ENCODE data around the gene NFX1.

GRCh38 chr9:33320230-33320567 is 29.9 kb downstream of the NFX1 start:
- TF ChIP-seq EZH2 (IDR thresholded peaks at IDR 0.05), result no peak
- TF ChIP-seq POLR2AphosphoS5 (IDR thresholded peaks at IDR 0.05; ENCODE audit: borderline replicate concordance, low read depth, low read length), result no peak
